CD4-positive, alpha-beta memory T cell (primary cell): ENCODE results near the gene PLD6. TPM values are rescaled to one million over a fixed set of nuclear protein-coding genes. Genes with fewer than 3 reads are reported as not detected.
A peak's percentile ranks its signal among the peaks of the same experiment; 100 is the strongest.

Experiments
- CTCF ChIA-PET: fragments of 350-600 bp; sonication (Branson Sonifier 250); formaldehyde crosslinking; loops from one replicate; lab custom pipeline; 2021; ENCODE audit warnings: inconsistent platforms; ENCODE audit not compliant: partially characterized antibody; lab: Charles Lee
- POLR2A ChIA-PET: fragments of 350-600 bp; sonication (Branson Sonifier 250); formaldehyde crosslinking; loops from one replicate; lab custom pipeline; 2021; ENCODE audit not compliant: partially characterized antibody; lab: Charles Lee
- DNase-seq, 5 donors: peaks; one replicate each; pipeline versions ENCODE4 v3.0.0 to v3.0.0-alpha.2; 2020 to 2022; ENCODE audit warnings: mixed read lengths in 1 of 5
- H3K27ac ChIP-seq: one replicate; pipeline ENCODE4 v1.7.0; 2013; ENCODE audit warnings: low read depth, low read length
- H3K27me3 ChIP-seq: 2 replicates; pipeline ENCODE4 v1.7.0; 2013; ENCODE audit warnings: mild to moderate bottlenecking, low read length, moderate library complexity; ENCODE audit not compliant: insufficient read depth
- H3K36me3 ChIP-seq: 2 replicates; pipeline ENCODE4 v1.7.0; 2013; ENCODE audit warnings: mild to moderate bottlenecking, low read length, moderate library complexity; ENCODE audit not compliant: insufficient read depth
- H3K4me1 ChIP-seq: 2 replicates; pipeline ENCODE4 v1.7.0; 2013; ENCODE audit warnings: mild to moderate bottlenecking, low read length, moderate library complexity; ENCODE audit not compliant: insufficient read depth
- H3K4me3 ChIP-seq, 2 donors: one replicate each; pipeline ENCODE4 v1.7.0; 2013; ENCODE audit warnings: low read length in 2 of 2, mild to moderate bottlenecking in 1 of 2
- H3K9me3 ChIP-seq, 2 donors: one replicate each; pipeline ENCODE4 v1.7.0; 2013; ENCODE audit warnings: low read length in 2 of 2, control low read depth in 1 of 2; ENCODE audit not compliant: control insufficient read depth in 1 of 2
- H3K27ac Mint-ChIP-seq, 7 donors: one replicate each; pipeline ENCODE4 v1.8.0; 2020 to 2021; ENCODE audit warnings: mixed read lengths in 7 of 7, mild to moderate bottlenecking in 6 of 7, inconsistent platforms in 3 of 7, moderate library complexity in 3 of 7
- H3K27me3 Mint-ChIP-seq, 2 donors: one replicate each; pipeline ENCODE4 v1.8.0; 2020 to 2021; ENCODE audit warnings: mixed read lengths in 2 of 2
- H3K36me3 Mint-ChIP-seq, 2 donors: one replicate each; pipeline ENCODE4 v1.8.0; 2020 to 2021; ENCODE audit warnings: mixed read lengths in 2 of 2, inconsistent platforms in 1 of 2, mild to moderate bottlenecking in 1 of 2
- H3K4me1 Mint-ChIP-seq, 4 donors: one replicate each; pipeline ENCODE4 v1.8.0; 2020 to 2021; ENCODE audit warnings: mixed read lengths in 4 of 4, mild to moderate bottlenecking in 1 of 4
- H3K4me3 Mint-ChIP-seq, 8 donors: one replicate each; pipeline ENCODE4 v1.8.0; 2020 to 2021; ENCODE audit warnings: mixed read lengths in 8 of 8, mild to moderate bottlenecking in 7 of 8, moderate library complexity in 6 of 8, inconsistent platforms in 3 of 8
- H3K9me3 Mint-ChIP-seq, 8 donors: one replicate each; pipeline ENCODE4 v1.8.0; 2020 to 2021; ENCODE audit warnings: mixed read lengths in 8 of 8, mild to moderate bottlenecking in 5 of 8, inconsistent platforms in 3 of 8, moderate library complexity in 1 of 8
- intact Hi-C: fragments of 100-400 bp; cut with micrococcal nuclease; formaldehyde crosslinking; loops from one replicate; pipeline ENCODE4 v1.15.1; 2023
- polyA plus RNA-seq, 2 donors: library from polyadenylated mRNA; unstranded; fragments of 300-500 nt; fragmentation: Illumina TruSeq; gene quantifications; one replicate each; pipeline ENCODE4 v1.2.3, GENCODE V29; 2021
- total RNA-seq, 2 experiments: library from RNA; stranded (reverse); gene quantifications; one replicate each; pipeline ENCODE4 v1.2.3, GENCODE V29; 2021

The PLD6 gene
- total and polyA plus RNA-seq, 4 experiments from 2014 or later, result 12.8 to 26.6 (median 16.1) TPM

DNA sequence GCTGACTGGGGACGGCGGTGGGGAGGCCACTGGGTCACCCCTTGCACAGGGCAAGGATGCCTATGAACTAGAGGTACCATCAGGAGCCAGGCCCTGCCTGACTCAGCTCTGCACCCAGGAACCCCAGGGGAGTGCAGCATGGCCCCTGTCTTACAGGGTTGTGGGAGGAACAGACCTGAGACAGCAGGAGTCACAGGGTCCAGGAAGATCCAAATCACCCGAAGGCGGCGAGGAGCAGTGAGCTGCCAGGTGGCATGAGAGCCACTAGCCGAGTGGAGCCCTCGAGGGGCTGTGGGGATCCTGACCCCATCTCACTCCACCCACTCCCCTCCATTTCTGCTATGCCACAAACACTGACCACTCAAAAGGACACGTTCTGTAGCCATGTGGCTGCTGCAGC lies 30.8 kb downstream of the PLD6 start:
- peaks cover 99% of the 10 kb centered on the region for H3K4me1 ChIP-seq
- Mint-ChIP-seq H3K27ac (peak overlapping the region; percentile 79 to 98 (median 95)), H3K36me3 (peaks cover 42 to 64% of the 10 kb centered on the region in 2 donors), H3K4me3 (peak overlapping the region in 6 of 8 donors; percentile 38 to 88 (median 78)), H3K4me1 (peaks cover 53 to 95% (median 76%) of the 10 kb centered on the region in 4 donors), H3K27me3 (no peaks in the 10 kb centered on the region), H3K9me3 (peaks cover 0 to 2% (median 0%) of the 10 kb centered on the region in 8 donors)
- peaks cover 21% of the 10 kb centered on the region for H3K36me3 ChIP-seq
- intact Hi-C loops, result no loop called here
- H3K27me3 ChIP-seq, result no peaks in the 10 kb centered on the region
- DNase-seq, result no peak
- ChIA-PET POLR2A (interaction anchor here (0.9 to 11.4 kb wide), 10 partner anchors 9 to 158 kb away, joined by 3 to 131 read pairs (median 4); partner anchors contain the start of genes FLCN and PLD6), CTCF (interaction anchor here (1.2 kb wide), 1 partner anchor 22 kb away, joined by 4 read pairs; no protein-coding TSS in a partner anchor)
- no peaks in the 10 kb centered on the region for H3K9me3 ChIP-seq
- peak overlapping the region; percentile 71 for H3K27ac ChIP-seq
- H3K4me3 ChIP-seq, result peak overlapping the region in 1 of 2 donors; percentile 9

DNA sequence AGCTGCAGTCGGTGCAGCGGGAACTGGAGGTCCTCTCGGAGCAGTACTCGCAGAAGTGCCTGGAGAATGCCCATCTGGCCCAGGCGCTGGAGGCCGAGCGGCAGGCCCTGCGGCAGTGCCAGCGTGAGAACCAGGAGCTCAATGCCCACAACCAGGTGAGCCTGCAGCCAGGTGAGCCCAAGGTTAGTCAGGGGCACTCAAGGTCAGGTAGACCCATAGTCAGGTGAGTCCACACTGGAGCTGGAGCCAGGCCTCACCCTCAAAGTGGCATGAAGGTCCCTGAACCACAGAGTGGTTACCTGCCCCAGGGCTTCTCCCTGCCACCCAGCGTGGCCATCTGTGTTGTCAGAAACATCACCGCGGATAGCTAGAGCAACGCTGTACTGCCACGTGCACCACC lies 32.2 kb downstream of the PLD6 start:
- Mint-ChIP-seq H3K27ac (peak overlapping the region; percentile 81 to 95 (median 90)), H3K4me1 (peaks cover 57 to 96% (median 75%) of the 10 kb centered on the region in 4 donors), H3K36me3 (peaks cover 38 to 65% of the 10 kb centered on the region in 2 donors), H3K27me3 (no peaks in the 10 kb centered on the region), H3K4me3 (no peak overlapping the region), H3K9me3 (no peaks in the 10 kb centered on the region)
- intact Hi-C loops, result no loop called here
- ChIA-PET POLR2A (interaction anchor here (0.7 to 5.7 kb wide), 4 partner anchors 22 to 130 kb away, joined by 3 to 39 read pairs (median 8); partner anchors contain the start of genes FLCN and PLD6), CTCF (interaction anchor here (0.7 to 1.2 kb wide), 2 partner anchors 18 to 691 kb away, joined by 3 read pairs; no protein-coding TSS in a partner anchor)
- H3K9me3 ChIP-seq, result no peaks in the 10 kb centered on the region
- peaks cover 98% of the 10 kb centered on the region for H3K4me1 ChIP-seq
- peaks cover 21% of the 10 kb centered on the region for H3K36me3 ChIP-seq
- no peaks in the 10 kb centered on the region for H3K27me3 ChIP-seq
- H3K27ac ChIP-seq, result no peak overlapping the region
- DNase-seq, result no peak
- H3K4me3 ChIP-seq, result no peak overlapping the region

DNA sequence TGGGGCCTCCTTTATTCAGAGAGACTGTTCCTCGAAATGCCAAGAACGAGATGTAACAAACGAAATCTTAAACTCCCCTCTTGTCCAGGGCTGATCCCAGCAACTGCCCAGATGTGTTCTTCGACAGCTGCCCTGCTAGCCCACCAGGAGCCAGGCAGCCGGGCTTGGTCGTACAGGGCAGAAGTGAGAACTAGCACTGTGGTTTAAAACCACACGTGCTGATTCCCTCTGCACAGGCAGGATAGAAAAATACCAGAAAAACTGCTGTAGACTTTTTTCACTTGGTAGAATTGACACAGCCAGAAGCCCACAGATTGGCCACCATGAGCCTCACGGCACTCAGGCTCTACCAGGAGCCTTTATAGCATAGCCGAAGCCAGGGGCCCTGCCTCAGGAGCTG lies 33.1 kb downstream of the PLD6 start:
- Mint-ChIP-seq H3K4me3 (peak overlapping the region in 5 of 8 donors; percentile 21 to 77 (median 49)), H3K4me1 (peaks cover 57 to 99% (median 77%) of the 10 kb centered on the region in 4 donors), H3K27ac (peak overlapping the region; percentile 70 to 91 (median 89)), H3K9me3 (no peaks in the 10 kb centered on the region), H3K36me3 (peaks cover 46 to 67% of the 10 kb centered on the region in 2 donors), H3K27me3 (no peaks in the 10 kb centered on the region)
- Histone ChIP-seq H3K27ac (peak overlapping the region; percentile 46), H3K4me3 (no peak overlapping the region), H3K27me3 (no peaks in the 10 kb centered on the region), H3K9me3 (no peaks in the 10 kb centered on the region), H3K4me1 (peaks cover 95% of the 10 kb centered on the region), H3K36me3 (peaks cover 21% of the 10 kb centered on the region)
- DNase-seq, result no peak
- CTCF ChIA-PET, result no interaction called here
- intact Hi-C loops, result no loop called here
- POLR2A ChIA-PET, result interaction anchor here (1.0 to 4.9 kb wide), 6 partner anchors 8 to 108 kb away, joined by 3 to 30 read pairs (median 6); partner anchors contain the start of genes COPS3 and PLD6

DNA sequence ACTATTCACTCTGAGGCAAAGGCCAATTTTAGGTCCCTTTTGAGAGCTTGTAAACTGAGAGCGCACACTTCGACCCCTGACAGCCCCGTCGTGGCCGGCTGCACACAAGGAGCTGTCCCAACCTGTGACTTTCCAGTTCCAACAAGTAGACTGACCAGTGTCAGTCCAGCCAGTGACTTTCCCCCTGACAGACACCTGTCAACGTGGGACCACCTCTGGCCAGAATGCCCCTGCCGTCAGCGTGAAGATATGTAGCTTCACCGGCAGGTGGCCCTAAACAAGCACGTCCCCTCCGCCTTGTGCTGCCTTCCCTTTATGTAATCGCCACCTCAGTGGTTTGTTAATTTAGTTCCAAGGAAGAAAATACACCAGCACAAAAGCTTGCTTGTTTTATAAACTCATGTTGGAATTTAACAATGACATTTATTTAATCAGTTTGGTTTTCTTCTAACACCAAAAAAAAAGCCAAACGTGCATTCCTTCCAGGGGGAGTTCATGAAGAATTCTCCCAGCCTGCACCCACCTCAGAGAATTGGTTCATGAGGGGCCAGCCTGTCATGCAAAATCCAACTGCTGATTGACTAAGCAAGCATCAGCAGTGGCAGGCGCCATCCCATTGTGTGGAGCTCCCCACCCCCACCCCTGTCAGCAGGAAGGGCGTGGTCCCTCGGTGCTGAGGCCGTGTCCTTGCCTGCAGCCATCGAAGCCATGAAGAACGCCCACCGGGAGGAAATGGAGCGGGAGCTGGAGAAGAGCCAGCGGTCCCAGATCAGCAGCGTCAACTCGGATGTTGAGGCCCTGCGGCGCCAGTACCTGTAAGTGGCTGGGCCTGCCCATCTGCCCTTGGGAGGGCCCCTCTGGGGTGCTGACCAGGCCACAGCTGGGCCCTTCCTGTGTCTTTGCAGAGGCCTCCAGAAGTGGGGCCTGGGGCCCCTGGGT lies 33.9 kb downstream of the PLD6 start:
- intact Hi-C loops, result no loop called here
- no peaks in the 10 kb centered on the region for H3K27me3 ChIP-seq
- peaks cover 23% of the 10 kb centered on the region for H3K36me3 ChIP-seq
- H3K36me3 Mint-ChIP-seq, result peaks cover 43 to 63% of the 10 kb centered on the region in 2 donors
- ChIA-PET POLR2A (interaction anchor here (0.9 to 4.9 kb wide), 7 partner anchors 8 to 109 kb away, joined by 3 to 30 read pairs (median 5); partner anchors contain the start of genes COPS3 and PLD6), CTCF (interaction anchor here (1.3 kb wide), 1 partner anchor 10 kb away, joined by 4 read pairs; no protein-coding TSS in a partner anchor)
- H3K27ac ChIP-seq, result peak overlapping the region; percentile 46
- no peaks in the 10 kb centered on the region for H3K9me3 ChIP-seq
- peaks cover 53 to 94% (median 71%) of the 10 kb centered on the region in 4 donors for H3K4me1 Mint-ChIP-seq
- DNase-seq, result no peak
- H3K4me3 ChIP-seq, result no peak overlapping the region
- H3K4me3 Mint-ChIP-seq, result peak overlapping the region in 7 of 8 donors; percentile 20 to 77 (median 66)
- no peaks in the 10 kb centered on the region for H3K27me3 Mint-ChIP-seq
- H3K27ac Mint-ChIP-seq, result peak overlapping the region; percentile 81 to 93 (median 91)
- no peaks in the 10 kb centered on the region for H3K9me3 Mint-ChIP-seq
- peaks cover 88% of the 10 kb centered on the region for H3K4me1 ChIP-seq

DNA sequence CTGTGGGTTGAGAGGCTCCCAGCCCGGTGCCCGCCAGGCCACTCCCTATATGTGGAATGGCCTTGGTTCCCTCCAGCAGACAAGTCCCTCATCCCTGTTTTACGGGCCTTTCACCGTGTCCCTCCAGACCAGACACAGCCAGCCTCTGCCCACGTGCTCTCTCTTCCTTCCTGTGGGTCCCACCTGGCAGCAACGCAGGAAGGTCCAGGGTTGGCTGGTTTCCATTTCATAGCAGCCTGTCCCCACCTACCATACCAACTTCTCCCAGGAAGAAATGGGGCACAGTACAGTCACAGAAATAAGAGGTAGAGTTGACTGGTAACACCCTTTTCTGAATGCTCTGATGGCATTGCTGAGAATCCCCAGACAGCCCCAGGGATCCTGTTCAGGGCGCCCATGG lies 34.9 kb downstream of the PLD6 start:
- H3K4me1 ChIP-seq, result peaks cover 77% of the 10 kb centered on the region
- Mint-ChIP-seq H3K9me3 (no peaks in the 10 kb centered on the region), H3K4me1 (peaks cover 48 to 86% (median 61%) of the 10 kb centered on the region in 4 donors), H3K36me3 (peaks cover 41 to 62% of the 10 kb centered on the region in 2 donors), H3K27me3 (no peaks in the 10 kb centered on the region), H3K4me3 (peak overlapping the region in 6 of 8 donors; percentile 13 to 64 (median 53)), H3K27ac (peak overlapping the region; percentile 81 to 93 (median 91))
- peak overlapping the region; percentile 21 for H3K27ac ChIP-seq
- H3K27me3 ChIP-seq, result no peaks in the 10 kb centered on the region
- DNase-seq, result no peak
- CTCF ChIA-PET, result no interaction called here
- POLR2A ChIA-PET, result interaction anchor here (2.6 to 4.9 kb wide), 2 partner anchors 9 to 35 kb away, joined by 11 to 30 read pairs; partner anchors contain the start of gene PLD6
- no peaks in the 10 kb centered on the region for H3K9me3 ChIP-seq
- peaks cover 34% of the 10 kb centered on the region for H3K36me3 ChIP-seq
- intact Hi-C loops, result no loop called here
- H3K4me3 ChIP-seq, result no peak overlapping the region

DNA sequence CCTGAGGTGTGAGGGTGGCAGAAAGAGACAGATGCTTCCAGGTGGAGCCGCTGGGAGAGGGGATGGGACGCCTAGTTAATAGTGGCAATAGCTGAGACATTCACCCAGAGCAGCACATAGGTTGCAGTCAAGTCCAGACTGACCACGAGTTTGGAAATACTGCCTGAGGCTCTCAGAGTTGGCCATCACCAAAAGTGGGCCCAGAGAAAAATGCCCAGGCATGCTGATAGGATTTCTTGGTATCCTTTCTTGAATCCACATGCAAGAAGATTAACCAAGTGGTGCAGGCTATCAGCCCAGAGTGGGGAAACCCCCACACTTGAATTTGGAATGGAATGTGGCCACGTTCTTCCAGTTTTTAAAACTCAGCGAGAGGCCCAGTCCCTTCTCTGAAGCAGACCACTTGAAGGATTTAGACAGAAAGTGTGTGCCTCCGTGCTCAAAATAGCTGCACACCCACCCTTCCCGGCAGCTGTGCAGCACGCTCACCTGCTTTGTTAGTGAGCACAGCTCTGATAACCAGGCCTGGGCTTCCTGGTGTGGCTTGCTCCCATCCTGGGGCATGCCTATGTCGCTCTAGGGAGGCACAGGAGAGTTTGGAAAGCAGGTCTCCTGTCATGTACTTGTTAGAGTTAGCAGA lies 35.7 kb downstream of the PLD6 start:
- Mint-ChIP-seq H3K27ac (peak overlapping the region; percentile 81 to 92 (median 90)), H3K9me3 (no peaks in the 10 kb centered on the region), H3K4me3 (peak overlapping the region in 4 of 8 donors; percentile 15 to 63 (median 26)), H3K4me1 (peaks cover 41 to 79% (median 54%) of the 10 kb centered on the region in 4 donors), H3K27me3 (no peaks in the 10 kb centered on the region), H3K36me3 (peaks cover 35 to 62% of the 10 kb centered on the region in 2 donors)
- Histone ChIP-seq H3K27ac (no peak overlapping the region), H3K9me3 (no peaks in the 10 kb centered on the region), H3K4me3 (no peak overlapping the region), H3K36me3 (peaks cover 38% of the 10 kb centered on the region), H3K27me3 (no peaks in the 10 kb centered on the region), H3K4me1 (peaks cover 69% of the 10 kb centered on the region)
- intact Hi-C loops, result no loop called here
- ChIA-PET POLR2A (interaction anchor here (0.9 to 4.9 kb wide), 2 partner anchors 10 to 36 kb away, joined by 4 to 30 read pairs; partner anchors contain the start of gene PLD6), CTCF (no interaction called here)
- DNase-seq, result no peak
